GM18517 (cell line): ENCODE measurements around the gene EIF1B.

Source experiments
- ATAC-seq: cut with Tn5 transposase; IDR thresholded peaks from one replicate; pipeline ENCODE4 v1.9.1; 2021; ENCODE audit warnings: mild to moderate bottlenecking, moderate library complexity; ENCODE audit not compliant: unreplicated experiment

EIF1B gene

DNA sequence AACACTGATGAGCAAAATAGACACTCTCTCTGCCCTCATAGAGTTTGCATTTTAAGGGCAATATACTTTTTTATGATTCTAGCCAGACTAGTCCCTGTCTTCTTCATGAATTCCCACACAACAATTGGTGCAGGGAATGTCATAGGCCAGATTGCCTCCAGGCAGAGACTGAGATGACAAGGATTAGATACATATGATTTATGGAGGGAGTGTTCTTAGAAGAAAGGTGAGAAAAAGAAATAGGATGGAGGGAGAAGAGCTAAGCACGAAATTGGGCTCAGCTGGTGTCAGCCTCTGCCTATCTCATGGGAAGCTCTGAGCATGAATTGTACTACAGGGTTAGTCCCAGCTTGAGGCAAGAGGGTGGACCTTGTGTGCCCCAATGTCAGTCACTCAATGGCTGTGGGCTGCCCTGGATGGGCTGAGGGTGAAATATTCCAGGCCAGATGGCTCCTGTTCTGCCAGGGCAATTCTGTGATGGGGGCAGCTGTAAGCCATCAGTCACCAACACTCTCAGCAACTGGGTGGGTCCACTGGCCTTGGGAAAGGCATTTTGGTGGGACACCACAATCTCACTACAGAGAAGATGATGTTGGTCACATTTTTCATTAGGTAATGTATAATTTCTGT is 31.1 kb downstream of the EIF1B start:
- no peak for ATAC-seq

DNA sequence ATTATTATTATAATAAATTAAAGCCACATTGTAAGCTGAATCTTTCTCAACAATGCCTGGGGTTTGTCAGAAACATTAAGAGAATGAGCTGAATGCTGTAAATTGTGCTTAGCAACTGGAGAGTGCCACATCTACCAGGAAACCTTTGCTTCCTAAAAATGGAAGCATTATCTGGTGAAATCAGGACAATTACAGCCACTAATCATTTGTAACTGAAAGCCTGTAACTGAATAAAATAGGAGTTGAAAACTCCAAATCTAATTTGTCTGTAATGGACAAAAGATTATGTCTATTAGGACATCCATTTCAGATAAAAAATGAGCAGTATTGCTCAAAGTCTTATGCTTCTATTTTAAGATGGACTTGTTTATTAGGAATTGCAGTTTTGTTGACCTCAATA is 32.2 kb downstream of the EIF1B start:
- no peak for ATAC-seq

DNA sequence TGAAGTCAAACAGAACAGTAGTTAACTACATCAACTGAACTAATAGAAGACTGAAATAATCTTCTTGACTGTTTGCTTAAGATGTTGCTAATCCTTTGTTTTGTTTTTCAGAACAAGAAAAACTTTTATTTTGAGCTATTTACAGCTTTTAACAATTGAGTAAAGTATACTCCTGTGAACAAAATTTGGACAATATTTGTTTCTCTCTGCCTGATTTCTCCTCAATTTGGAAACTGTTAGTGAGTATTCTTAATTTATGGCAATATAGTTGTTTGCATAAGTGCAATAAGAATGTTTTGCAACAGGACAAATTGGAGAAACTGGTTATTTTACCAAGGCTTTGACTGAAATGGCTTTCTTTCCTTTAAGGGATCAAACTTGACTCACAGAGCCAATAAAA is 41.0 kb downstream of the EIF1B start:
- no peak for ATAC-seq

DNA sequence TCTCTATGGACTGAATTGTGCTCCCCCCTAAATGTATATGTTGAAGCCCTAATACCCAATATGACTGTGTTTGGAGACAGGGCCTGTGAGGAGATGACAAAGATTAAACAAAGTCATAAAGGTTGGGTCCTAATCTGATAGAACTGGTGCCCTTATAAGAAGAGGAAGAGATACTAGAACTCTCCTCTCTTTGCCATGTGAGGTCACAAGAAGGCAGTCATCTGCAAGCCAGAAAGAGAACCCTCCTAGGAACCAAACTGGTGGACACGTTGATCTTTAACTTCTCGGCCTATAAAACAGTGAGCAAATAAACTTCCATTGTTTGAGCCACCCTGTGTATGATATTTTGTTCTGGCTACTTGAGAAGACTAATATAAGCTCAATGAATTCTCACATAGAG is 45.9 kb downstream of the EIF1B start:
- ATAC-seq: no peak

DNA sequence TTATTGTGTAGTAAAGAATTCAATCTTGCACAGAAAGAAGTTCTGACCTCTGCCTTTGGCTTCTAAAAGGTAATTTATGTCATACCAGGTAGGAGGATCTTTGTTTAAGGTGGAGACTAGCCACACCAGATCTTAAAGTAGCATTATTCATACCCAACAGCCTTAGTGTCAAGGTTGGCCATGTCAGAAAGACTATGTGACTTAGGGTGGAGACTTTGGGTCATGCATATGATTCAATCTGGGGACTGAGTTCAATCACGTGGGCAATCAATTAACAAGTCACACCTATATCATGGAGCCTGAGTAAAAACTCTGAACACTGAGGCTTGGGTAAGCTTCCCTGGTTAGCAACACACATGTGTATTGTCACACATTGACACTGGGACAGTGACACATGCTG is 48.9 kb downstream of the EIF1B start:
- no peak for ATAC-seq
